Vagina (tissue), 2 donors: ENCODE results near the gene TRMT112. TPM values are rescaled to one million over a fixed set of nuclear protein-coding genes. Genes with fewer than 3 reads are reported as not detected.
"Not testable (repeated sequence)": the region's sequence is repeated elsewhere in the genome, so short reads cannot be mapped to it uniquely, and the experiment has no call there.

Source experiments
- DNase-seq, 2 donors: peaks; one replicate each; pipeline ENCODE4 v3.0.0-alpha.2; 2017; ENCODE audit errors: extremely low spot score in 2 of 2
- H3K27ac ChIP-seq: fragments of 200-600 bp; sonication (generic); one replicate; pipeline ENCODE4 v1.5.1; 2019
- H3K27me3 ChIP-seq: fragments of 200-600 bp; sonication (generic); one replicate; pipeline ENCODE4 v1.5.1; 2019
- H3K36me3 ChIP-seq, 2 donors: fragments of 200-600 bp; sonication (generic); one replicate each; pipeline ENCODE4 v1.5.1; 2017 to 2019
- H3K4me1 ChIP-seq: fragments of 200-600 bp; sonication (generic); one replicate; pipeline ENCODE4 v1.5.1; 2019
- H3K4me3 ChIP-seq, 2 donors: fragments of 200-600 bp; sonication (generic); 1 replicate in 1 of 2; 2 replicates in 1 of 2; pipeline ENCODE4 v1.5.1; 2016 to 2019
- H3K9me3 ChIP-seq: fragments of 200-600 bp; sonication (generic); one replicate; pipeline ENCODE4 v1.5.1; 2019
- CTCF ChIP-seq, 3 experiments: fragments of 450-650 bp in 2 of 3; fragments of 200-600 bp in 1 of 3; sonication (generic) in 1 of 3; IDR thresholded peaks; one replicate each; pipeline ENCODE4 v1.5.1; 2017 to 2019; ENCODE audit warnings: antibody characterized with exemption in 3 of 3, mild to moderate bottlenecking in 2 of 3, moderate library complexity in 2 of 3
- POLR2A ChIP-seq, 2 donors: fragments of 450-650 bp; IDR thresholded peaks; one replicate each; pipeline ENCODE4 v1.6.1; 2017; ENCODE audit warnings: antibody characterized with exemption in 2 of 2, mild to moderate bottlenecking in 2 of 2, moderate library complexity in 2 of 2
- POLR2AphosphoS5 ChIP-seq, 2 donors: sonication (generic); formaldehyde crosslinking; IDR thresholded peaks; one replicate each; pipeline ENCODE4 v1.9.0; 2017; ENCODE audit warnings: antibody characterized with exemption in 2 of 2, mild to moderate bottlenecking in 2 of 2, low read depth in 1 of 2; ENCODE audit not compliant: insufficient read depth in 1 of 2
- intact Hi-C: fragments of 100-400 bp; cut with DNase I; formaldehyde crosslinking; loops from one replicate; pipeline ENCODE4 v1.15.1; 2023
- total RNA-seq: library from RNA; depleted of rRNA; stranded (reverse); fragments of >200 nt; gene quantifications from one replicate; pipeline ENCODE4 v1.2.3, GENCODE V29; 2016

Gene TRMT112
- total RNA-seq, 1 donor from 2014 or later = 195 TPM

GRCh38 chr11:64313491-64314145 is 3.7 kb downstream of the TRMT112 start:
- H3K27me3 ChIP-seq = no peaks in the 10 kb centered on the region
- H3K36me3 ChIP-seq = peaks cover 0 to 21% of the 10 kb centered on the region in 2 donors
- peaks cover 33% of the 10 kb centered on the region for H3K4me1 ChIP-seq
- DNase-seq = no peak
- intact Hi-C loops = no loop called here
- H3K27ac ChIP-seq = peak overlapping the region; percentile 72
- peak in 1 of 2 donors; percentile 55 for TF ChIP-seq POLR2AphosphoS5 (IDR thresholded peaks at IDR 0.05; ENCODE audit: insufficient read depth in 1 of 2, low read depth in 1 of 2)
- TF ChIP-seq CTCF (IDR thresholded peaks at IDR 0.05) = no peak
- no peak for TF ChIP-seq POLR2A (IDR thresholded peaks at IDR 0.05)
- no peaks in the 10 kb centered on the region for H3K9me3 ChIP-seq
- H3K4me3 ChIP-seq = peak overlapping the region; percentile 22 to 29

- no peaks in the 10 kb centered on the region for H3K27me3 ChIP-seq
- no peaks in the 10 kb centered on the region for H3K9me3 ChIP-seq
- H3K27ac ChIP-seq = peak overlapping the region; percentile 72
- intact Hi-C loops = no loop called here
- peaks cover 31% of the 10 kb centered on the region for H3K4me1 ChIP-seq
- no peak overlapping the region for H3K4me3 ChIP-seq
- H3K36me3 ChIP-seq = peaks cover 0 to 21% of the 10 kb centered on the region in 2 donors
- no peak for TF ChIP-seq POLR2AphosphoS5 (IDR thresholded peaks at IDR 0.05; ENCODE audit: insufficient read depth in 1 of 2, low read depth in 1 of 2)
- TF ChIP-seq CTCF (IDR thresholded peaks at IDR 0.05) = no peak
- no peak for TF ChIP-seq POLR2A (IDR thresholded peaks at IDR 0.05)
- no peak for DNase-seq
These were observed 4.4 kb downstream of the TRMT112 start for GRCh38 chr11:64312947-64313346.

GRCh38 chr11:64307795-64308194 is 9.6 kb downstream of the TRMT112 start:
- H3K4me1 ChIP-seq = peaks cover 36% of the 10 kb centered on the region
- H3K9me3 ChIP-seq, DNase-seq, H3K27me3 ChIP-seq, H3K36me3 ChIP-seq, H3K4me3 ChIP-seq, H3K27ac ChIP-seq: not testable (repeated sequence)
- intact Hi-C loops = loop anchor here (5.0 kb wide), 1 partner anchor 70 kb away; no protein-coding TSS in a partner anchor

- Histone ChIP-seq H3K27me3 (no peaks in the 10 kb centered on the region), H3K27ac (peak overlapping the region; percentile 88), H3K9me3 (no peaks in the 10 kb centered on the region), H3K4me3 (peak overlapping the region; percentile 83 to 93), H3K4me1 (peaks cover 31% of the 10 kb centered on the region), H3K36me3 (no peaks in the 10 kb centered on the region)
- TF ChIP-seq POLR2AphosphoS5 (IDR thresholded peaks at IDR 0.05; ENCODE audit: insufficient read depth in 1 of 2, low read depth in 1 of 2) = no peak
- TF ChIP-seq POLR2A (IDR thresholded peaks at IDR 0.05) = no peak
- TF ChIP-seq CTCF (IDR thresholded peaks at IDR 0.05) = no peak
- intact Hi-C loops = loop anchor here (5.0 kb wide), 1 partner anchor 70 kb away; no protein-coding TSS in a partner anchor
- peak in 1 of 2 donors; percentile 89 for DNase-seq
These were observed 10.3 kb downstream of the TRMT112 start for GRCh38 chr11:64306876-64307622.

- peak in 1 of 2 donors; percentile 89 for DNase-seq
- H3K4me1 ChIP-seq = peaks cover 31% of the 10 kb centered on the region
- H3K27ac ChIP-seq = peak overlapping the region; percentile 88
- no peaks in the 10 kb centered on the region for H3K36me3 ChIP-seq
- no peaks in the 10 kb centered on the region for H3K27me3 ChIP-seq
- TF ChIP-seq POLR2AphosphoS5 (IDR thresholded peaks at IDR 0.05; ENCODE audit: insufficient read depth in 1 of 2, low read depth in 1 of 2) = peak in 1 of 2 donors; percentile 2
- TF ChIP-seq POLR2A (IDR thresholded peaks at IDR 0.05) = no peak
- no peak for TF ChIP-seq CTCF (IDR thresholded peaks at IDR 0.05)
- no peaks in the 10 kb centered on the region for H3K9me3 ChIP-seq
- H3K4me3 ChIP-seq = peak overlapping the region; percentile 83 to 93
- intact Hi-C loops = loop anchor here (5.0 kb wide), 1 partner anchor 69 kb away; no protein-coding TSS in a partner anchor
These were observed 10.8 kb downstream of the TRMT112 start for GRCh38 chr11:64306563-64306875.
